D721Med (cell line): ENCODE results near the gene SMPD1.
A peak's percentile ranks its signal among the peaks of the same experiment; 100 is the strongest.

Experiments
- DNase-seq: peaks from one replicate; pipeline ENCODE4 v3.0.0; 2011; ENCODE audit warnings: low spot score; ENCODE audit not compliant: insufficient read length
- FAIRE-seq: peaks from 2 replicates; lab custom pipeline; 2011; peaks lifted over from hg19 to GRCh38; lab: Jason Lieb, UNC
- CTCF ChIP-seq: IDR thresholded peaks from 2 replicates; pipeline ENCODE4 v1.5.1; 2012; ENCODE audit warnings: mild to moderate bottlenecking, control low read depth; ENCODE audit not compliant: insufficient read depth; ENCODE audit errors: missing control alignments

Gene SMPD1

GRCh38 chr11:6389905-6390717, at the start of gene SMPD1:
TSS of gene SMPD1 (plus strand) at chr11:6390474. CDS start at chr11:6390599, 125 bp downstream.
- FAIRE-seq (no peak), DNase-seq (peak; percentile 39)
- no peak for TF ChIP-seq CTCF

- FAIRE-seq (no peak), DNase-seq (no peak)
- no peak for TF ChIP-seq CTCF
Observed at GRCh38 chr11:6345366-6345765, 44.9 kb upstream of the SMPD1 start.

GRCh38 chr11:6350043-6350442, 40.2 kb upstream of the SMPD1 start:
- no peak for TF ChIP-seq CTCF
- DNase-seq (no peak), FAIRE-seq (no peak)

GRCh38 chr11:6350486-6350885, 39.8 kb upstream of the SMPD1 start:
- no peak for FAIRE-seq
- no peak for DNase-seq
- TF ChIP-seq CTCF: no peak

- FAIRE-seq (no peak), DNase-seq (no peak)
- TF ChIP-seq CTCF: no peak
Observed at GRCh38 chr11:6351782-6352382, 38.4 kb upstream of the SMPD1 start.

- FAIRE-seq (no peak), DNase-seq (no peak)
- peak; percentile 89 for TF ChIP-seq CTCF
Observed at GRCh38 chr11:6353367-6353987, 36.8 kb upstream of the SMPD1 start.
